K562 (cell line): ENCODE data around the gene TIMM17B. TPM values are rescaled to one million over a fixed set of nuclear protein-coding genes. Genes with fewer than 3 reads are reported as not detected.

Source experiments
- CCNT2 ChIP-seq: IDR thresholded peaks from 2 replicates; pipeline ENCODE4 v1.6.1; 2011; ENCODE audit warnings: borderline replicate concordance, low read depth, mild to moderate bottlenecking, moderate library complexity, mixed read lengths, low read length; ENCODE audit not compliant: insufficient read length; ENCODE audit errors: extremely low read depth
- CTBP1 ChIP-seq: fragments of 450-650 bp; IDR thresholded peaks from 2 replicates; pipeline ENCODE4 v1.6.1; 2016; ENCODE audit warnings: borderline replicate concordance
- E2F6 ChIP-seq, 2 experiments: IDR thresholded peaks; 2 replicates each; pipeline ENCODE4 v1.6.1; 2011; ENCODE audit warnings: borderline replicate concordance in 1 of 2, control low read depth in 1 of 2, low read depth in 1 of 2, low read length in 1 of 2, mild to moderate bottlenecking in 1 of 2, mixed read lengths in 1 of 2, moderate library complexity in 1 of 2; ENCODE audit not compliant: insufficient read depth in 1 of 2, insufficient read length in 1 of 2, poor library complexity in 1 of 2, severe bottlenecking in 1 of 2; ENCODE audit errors: extremely low read depth in 1 of 2
- HEY1 ChIP-seq: fragments of 250-450 bp; sonication (Bioruptor Pico); IDR thresholded peaks from 2 replicates; pipeline ENCODE4 v1.5.0; 2020; ENCODE audit warnings: mild to moderate bottlenecking, moderate library complexity, borderline replicate concordance
- KDM1A ChIP-seq, 2 experiments: fragments of 450-650 bp; IDR thresholded peaks; 2 replicates each; pipeline ENCODE4 v1.6.1; 2016; ENCODE audit warnings: mild to moderate bottlenecking in 2 of 2
- MEF2D ChIP-seq: conservative IDR thresholded peaks from 2 replicates; pipeline ENCODE4 v1.6.1; 2016; ENCODE audit warnings: low read depth, missing genetic modification characterization, missing compliant biosample characterization
- RNF2 ChIP-seq: sonication (generic); IDR thresholded peaks from 2 replicates; pipeline ENCODE4 v1.6.1; 2016
- SPI1 ChIP-seq: IDR thresholded peaks from 2 replicates; pipeline ENCODE4 v1.6.1; 2011; ENCODE audit warnings: low read depth, low read length, control low read depth, borderline replicate concordance
- SREBF2 ChIP-seq: sonication (generic); formaldehyde crosslinking; IDR thresholded peaks from 2 replicates; pipeline ENCODE4 v1.4.0; 2020; ENCODE audit warnings: mild to moderate bottlenecking, missing genetic modification reagents
- THRAP3 ChIP-seq: fragments of 450-650 bp; IDR thresholded peaks from 2 replicates; pipeline ENCODE4 v1.6.1; 2016; ENCODE audit warnings: mild to moderate bottlenecking, inconsistent platforms, borderline replicate concordance
- USF2 ChIP-seq: sonication (generic); formaldehyde crosslinking; IDR thresholded peaks from 2 replicates; pipeline ENCODE4 v1.5.0; 2020; ENCODE audit warnings: missing genetic modification reagents
- polyA plus RNA-seq, 8 experiments: library from polyadenylated mRNA; depleted of rRNA in 4 of 8; stranded (reverse) in 5 of 8; unstranded in 3 of 8; fragments of >200 nt; fragmentation: Nextera tagmentation in 2 of 8; fragmentation: Illumina TruSeq in 1 of 8; extraction: Ambion mirVana in 2 of 8; extraction: Trizol in 1 of 8; gene quantifications; 2 replicates each; pipeline versions ENCODE4 v1.2.1 to v1.2.3, GENCODE V29; 2011 to 2014; ENCODE audit warnings: inconsistent platforms in 1 of 8, missing spikeins in 1 of 8
- total RNA-seq, 7 experiments: library from RNA; depleted of rRNA in 6 of 7; stranded (reverse); fragments of >200 nt in 6 of 7; fragmentation: Illumina TruSeq in 2 of 7; extraction: Trizol in 2 of 7; gene quantifications; 2 replicates each; pipeline versions ENCODE4 v1.2.1 to v1.2.3, GENCODE V29; 2011 to 2021; ENCODE audit warnings: low replicate concordance in 1 of 7
- TF ChIP-seq, protein P1 (sequence below): sonication (generic); formaldehyde crosslinking; IDR thresholded peaks from 2 replicates; pipeline ENCODE4 v1.8.0; 2023; ENCODE audit warnings: mild to moderate bottlenecking, missing genetic modification reagents
- TF ChIP-seq, protein P2 (sequence below), 2 experiments: fragments of 250-450 bp in 1 of 2; fragments of 450-650 bp in 1 of 2; sonication (Bioruptor Pico) in 1 of 2; IDR thresholded peaks; 2 replicates each; pipeline versions ENCODE4 v1.6.1 to v1.8.0; 2016 to 2021; ENCODE audit warnings: mild to moderate bottlenecking in 2 of 2, moderate library complexity in 2 of 2, missing compliant biosample characterization in 1 of 2, missing genetic modification characterization in 1 of 2
- TF ChIP-seq, protein P3 (sequence below): sonication (generic); IDR thresholded peaks from 2 replicates; pipeline ENCODE4 v1.6.1; 2016
- TF ChIP-seq, protein P4 (sequence below), 2 experiments: fragments of 200-800 bp in 1 of 2; sonication (Bioruptor generic) in 1 of 2; sonication (generic) in 1 of 2; formaldehyde crosslinking in 1 of 2; IDR thresholded peaks in 1 of 2; conservative IDR thresholded peaks in 1 of 2; 2 replicates each; pipeline versions ENCODE4 v1.5.0 to v1.6.1; 2016 to 2020; ENCODE audit warnings: missing compliant biosample characterization in 1 of 2, missing genetic modification characterization in 1 of 2, missing genetic modification reagents in 1 of 2

TIMM17B gene
- total and polyA plus RNA-seq, 9 of the 15 experiments (the other 6 are each of a cell fraction or from before 2014, with no cell fraction given), result 9.9 to 184 (median 115) TPM

- TF ChIP-seq, protein P1, sequence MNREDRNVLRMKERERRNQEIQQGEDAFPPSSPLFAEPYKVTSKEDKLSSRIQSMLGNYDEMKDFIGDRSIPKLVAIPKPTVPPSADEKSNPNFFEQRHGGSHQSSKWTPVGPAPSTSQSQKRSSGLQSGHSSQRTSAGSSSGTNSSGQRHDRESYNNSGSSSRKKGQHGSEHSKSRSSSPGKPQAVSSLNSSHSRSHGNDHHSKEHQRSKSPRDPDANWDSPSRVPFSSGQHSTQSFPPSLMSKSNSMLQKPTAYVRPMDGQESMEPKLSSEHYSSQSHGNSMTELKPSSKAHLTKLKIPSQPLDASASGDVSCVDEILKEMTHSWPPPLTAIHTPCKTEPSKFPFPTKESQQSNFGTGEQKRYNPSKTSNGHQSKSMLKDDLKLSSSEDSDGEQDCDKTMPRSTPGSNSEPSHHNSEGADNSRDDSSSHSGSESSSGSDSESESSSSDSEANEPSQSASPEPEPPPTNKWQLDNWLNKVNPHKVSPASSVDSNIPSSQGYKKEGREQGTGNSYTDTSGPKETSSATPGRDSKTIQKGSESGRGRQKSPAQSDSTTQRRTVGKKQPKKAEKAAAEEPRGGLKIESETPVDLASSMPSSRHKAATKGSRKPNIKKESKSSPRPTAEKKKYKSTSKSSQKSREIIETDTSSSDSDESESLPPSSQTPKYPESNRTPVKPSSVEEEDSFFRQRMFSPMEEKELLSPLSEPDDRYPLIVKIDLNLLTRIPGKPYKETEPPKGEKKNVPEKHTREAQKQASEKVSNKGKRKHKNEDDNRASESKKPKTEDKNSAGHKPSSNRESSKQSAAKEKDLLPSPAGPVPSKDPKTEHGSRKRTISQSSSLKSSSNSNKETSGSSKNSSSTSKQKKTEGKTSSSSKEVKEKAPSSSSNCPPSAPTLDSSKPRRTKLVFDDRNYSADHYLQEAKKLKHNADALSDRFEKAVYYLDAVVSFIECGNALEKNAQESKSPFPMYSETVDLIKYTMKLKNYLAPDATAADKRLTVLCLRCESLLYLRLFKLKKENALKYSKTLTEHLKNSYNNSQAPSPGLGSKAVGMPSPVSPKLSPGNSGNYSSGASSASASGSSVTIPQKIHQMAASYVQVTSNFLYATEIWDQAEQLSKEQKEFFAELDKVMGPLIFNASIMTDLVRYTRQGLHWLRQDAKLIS, result peak; percentile 46
- TF ChIP-seq CTBP1 (peak; percentile 44; the same call in 1 of the 2 replicates), USF2 (peak; percentile 83), HEY1 (CRISPR knock-in tag) (0 out of 2 replicates have a peak, but pooled peaks have one; percentile 14), RNF2 (peak; percentile 95; the same call in 1 of the 2 replicates), MEF2D (tag) (peak; percentile 70), THRAP3 (no peak), KDM1A (IDR thresholded peaks at IDR 0.05) (peak; percentile 11 to 44; a peak in 1 of 4 replicates), E2F6 (IDR thresholded peaks at IDR 0.05; ENCODE audit: borderline replicate concordance in 1 of 2, extremely low read depth in 1 of 2, insufficient read depth in 1 of 2, insufficient read length in 1 of 2, low read depth in 1 of 2, low read length in 1 of 2, poor library complexity in 1 of 2, severe bottlenecking in 1 of 2) (peak in 1 of 2 experiments; percentile 59), CCNT2 (peak; percentile 71), SREBF2 (CRISPR knock-in tag) (no peak), SPI1 (peak; percentile 87)
- TF ChIP-seq, protein P2, sequence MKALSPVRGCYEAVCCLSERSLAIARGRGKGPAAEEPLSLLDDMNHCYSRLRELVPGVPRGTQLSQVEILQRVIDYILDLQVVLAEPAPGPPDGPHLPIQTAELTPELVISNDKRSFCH (CRISPR knock-in tag; IDR thresholded peaks at IDR 0.05), result no peak
- TF ChIP-seq, protein P2 (tag; IDR thresholded peaks at IDR 0.05), result peak; percentile 96
- TF ChIP-seq, protein P3, sequence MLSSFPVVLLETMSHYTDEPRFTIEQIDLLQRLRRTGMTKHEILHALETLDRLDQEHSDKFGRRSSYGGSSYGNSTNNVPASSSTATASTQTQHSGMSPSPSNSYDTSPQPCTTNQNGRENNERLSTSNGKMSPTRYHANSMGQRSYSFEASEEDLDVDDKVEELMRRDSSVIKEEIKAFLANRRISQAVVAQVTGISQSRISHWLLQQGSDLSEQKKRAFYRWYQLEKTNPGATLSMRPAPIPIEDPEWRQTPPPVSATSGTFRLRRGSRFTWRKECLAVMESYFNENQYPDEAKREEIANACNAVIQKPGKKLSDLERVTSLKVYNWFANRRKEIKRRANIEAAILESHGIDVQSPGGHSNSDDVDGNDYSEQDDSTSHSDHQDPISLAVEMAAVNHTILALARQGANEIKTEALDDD, result peak; percentile 33; the same call in 1 of the 2 replicates
- TF ChIP-seq, protein P4, sequence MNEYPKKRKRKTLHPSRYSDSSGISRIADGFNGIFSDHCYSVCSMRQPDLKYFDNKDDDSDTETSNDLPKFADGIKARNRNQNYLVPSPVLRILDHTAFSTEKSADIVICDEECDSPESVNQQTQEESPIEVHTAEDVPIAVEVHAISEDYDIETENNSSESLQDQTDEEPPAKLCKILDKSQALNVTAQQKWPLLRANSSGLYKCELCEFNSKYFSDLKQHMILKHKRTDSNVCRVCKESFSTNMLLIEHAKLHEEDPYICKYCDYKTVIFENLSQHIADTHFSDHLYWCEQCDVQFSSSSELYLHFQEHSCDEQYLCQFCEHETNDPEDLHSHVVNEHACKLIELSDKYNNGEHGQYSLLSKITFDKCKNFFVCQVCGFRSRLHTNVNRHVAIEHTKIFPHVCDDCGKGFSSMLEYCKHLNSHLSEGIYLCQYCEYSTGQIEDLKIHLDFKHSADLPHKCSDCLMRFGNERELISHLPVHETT (CRISPR knock-in tag; conservative IDR thresholded peaks at IDR 0.05 in 1 of 2, IDR thresholded peaks at IDR 0.05 in 1 of 2), result 0 out of 4 replicates have a peak, but pooled peaks of 1 of the 2 experiments have one; percentile 28
Measured at GRCh38 chrX:48937054-48937907, 39.7 kb upstream of the TIMM17B start (continued).
